Gastroesophageal sphincter (tissue), 4 donors: Measurements from ENCODE around the gene JARID2. TPM values are rescaled to one million over a fixed set of nuclear protein-coding genes. Genes with fewer than 3 reads are reported as not detected.

ENCODE experiments used
- ATAC-seq: fragments of 150-250 bp; one replicate; pipeline ENCODE4 v1.9.1; 2016; ENCODE audit warnings: mild to moderate bottlenecking, moderate library complexity
- H3K27ac ChIP-seq, 4 donors: fragments of 200-600 bp; sonication (generic) in 3 of 4; 1 replicate in 3 of 4; 2 replicates in 1 of 4; pipeline ENCODE4 v1.5.1; 2016 to 2019
- H3K27me3 ChIP-seq: fragments of 200-600 bp; sonication (generic); one replicate; pipeline ENCODE4 v1.5.1; 2019
- H3K36me3 ChIP-seq, 2 donors: fragments of 200-600 bp; sonication (generic); one replicate each; pipeline ENCODE4 v1.5.1; 2019; ENCODE audit warnings: control low read depth in 1 of 2
- H3K4me1 ChIP-seq, 3 donors: fragments of 200-600 bp; sonication (generic); 1 replicate in 2 of 3; 2 replicates in 1 of 3; pipeline ENCODE4 v1.5.1; 2016 to 2019; ENCODE audit warnings: control low read depth in 2 of 3
- H3K4me3 ChIP-seq, 2 donors: fragments of 200-600 bp; sonication (generic); one replicate each; pipeline ENCODE4 v1.5.1; 2019; ENCODE audit warnings: mild to moderate bottlenecking in 1 of 2, moderate library complexity in 1 of 2
- H3K9me3 ChIP-seq, 3 donors: fragments of 200-600 bp; sonication (generic); one replicate each; pipeline ENCODE4 v1.5.1; 2017 to 2019; ENCODE audit warnings: control low read depth in 2 of 3
- CTCF ChIP-seq, 4 experiments: fragments of 200-600 bp in 2 of 4; fragments of 450-650 bp in 2 of 4; sonication (generic) in 1 of 4; IDR thresholded peaks; one replicate each; pipeline ENCODE4 v1.5.1; 2017 to 2019; ENCODE audit warnings: antibody characterized with exemption in 4 of 4, mild to moderate bottlenecking in 2 of 4, moderate library complexity in 2 of 4
- EP300 ChIP-seq: sonication (generic); formaldehyde crosslinking; IDR thresholded peaks from one replicate; pipeline ENCODE4 v1.6.1; 2017; ENCODE audit warnings: antibody characterized with exemption, mild to moderate bottlenecking
- POLR2A ChIP-seq, 2 donors: fragments of 450-650 bp; IDR thresholded peaks; one replicate each; pipeline ENCODE4 v1.6.1; 2017; ENCODE audit warnings: antibody characterized with exemption in 2 of 2, mild to moderate bottlenecking in 2 of 2, moderate library complexity in 1 of 2
- POLR2AphosphoS5 ChIP-seq: sonication (generic); formaldehyde crosslinking; IDR thresholded peaks from one replicate; pipeline ENCODE4 v1.6.1; 2017; ENCODE audit warnings: antibody characterized with exemption
- WGBS, 2 donors: methylation state at CpG; one replicate each; pipeline ENCODE4 v1.1.5; 2018; ENCODE audit warnings: low coverage in 1 of 2; 5-methylcytosine and 5-hydroxymethylcytosine counted together
- total RNA-seq, 4 donors: library from RNA; depleted of rRNA; stranded (reverse); fragments of >200 nt; gene quantifications; one replicate each; pipeline ENCODE4 v1.1.0, GENCODE V29; 2016

The JARID2 gene
- total RNA-seq, 4 donors from 2014 or later: 6.8 to 12.3 (median 8.5) TPM

- WGBS, 2 donors: 2 to 4% methylated on average over 8 to 14 of the region's 14 CpGs
- no peaks in the 10 kb centered on the region for H3K27me3 ChIP-seq
- H3K4me1 ChIP-seq: peaks cover 13 to 81% (median 24%) of the 10 kb centered on the region in 3 donors
- H3K27ac ChIP-seq: peak overlapping the region; percentile 6 to 74 (median 60)
- peak overlapping the region; percentile 33 to 46 for H3K4me3 ChIP-seq
- TF ChIP-seq POLR2AphosphoS5 (no peak), CTCF (IDR thresholded peaks at IDR 0.05) (no peak), EP300 (no peak), POLR2A (IDR thresholded peaks at IDR 0.05) (no peak)
- peak; percentile 66 for ATAC-seq
- H3K36me3 ChIP-seq: no peaks in the 10 kb centered on the region
- H3K9me3 ChIP-seq: no peaks in the 10 kb centered on the region
Observed at GRCh38 chr6:15400572-15401004, 154.7 kb downstream of the JARID2 start.

DNA sequence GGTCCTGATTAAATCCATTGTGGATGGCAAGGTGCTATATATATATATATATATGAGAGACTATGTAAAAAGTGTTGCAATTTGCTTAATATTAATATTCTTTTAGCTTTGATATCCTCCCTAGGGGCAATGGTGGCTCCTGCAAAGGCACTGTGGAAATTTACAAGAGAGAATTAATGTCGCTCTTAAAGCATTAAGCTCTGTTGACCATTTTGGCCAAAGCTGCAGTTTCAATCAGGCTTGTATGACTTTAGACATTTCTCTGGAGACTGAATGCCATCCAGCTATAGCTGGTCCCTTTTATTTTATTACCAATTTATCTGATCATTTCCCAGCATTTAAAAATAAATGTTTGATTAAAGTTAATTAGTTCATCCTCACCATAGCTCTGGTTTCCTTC is 155.3 kb downstream of the JARID2 start:
- Histone ChIP-seq H3K27me3 (no peaks in the 10 kb centered on the region), H3K9me3 (no peaks in the 10 kb centered on the region), H3K4me1 (peaks cover 13 to 81% (median 24%) of the 10 kb centered on the region in 3 donors), H3K36me3 (no peaks in the 10 kb centered on the region), H3K27ac (peak overlapping the region in 2 of 4 donors; percentile 65 to 74), H3K4me3 (peak overlapping the region in 1 of 2 donors; percentile 46)
- ATAC-seq: no peak
- 63 to 91% methylated on average over 1 of the region's 1 CpG for WGBS, 2 donors
- TF ChIP-seq POLR2A (IDR thresholded peaks at IDR 0.05): no peak
- TF ChIP-seq POLR2AphosphoS5: no peak
- TF ChIP-seq EP300: no peak
- TF ChIP-seq CTCF (IDR thresholded peaks at IDR 0.05): no peak

GRCh38 chr6:15401769-15402250 is 155.9 kb downstream of the JARID2 start:
- Histone ChIP-seq H3K9me3 (no peaks in the 10 kb centered on the region), H3K36me3 (no peaks in the 10 kb centered on the region), H3K4me1 (peaks cover 13 to 78% (median 24%) of the 10 kb centered on the region in 3 donors), H3K4me3 (no peak overlapping the region), H3K27ac (peak overlapping the region; percentile 45 to 74 (median 58)), H3K27me3 (no peaks in the 10 kb centered on the region)
- WGBS, 2 donors: 60 to 80% methylated on average over 1 to 2 of the region's 2 CpGs
- TF ChIP-seq POLR2AphosphoS5: no peak
- no peak for ATAC-seq

GRCh38 chr6:15402406-15403045 is 156.7 kb downstream of the JARID2 start:
- no peak for ATAC-seq
- H3K27ac ChIP-seq: peak overlapping the region; percentile 45 to 74 (median 58)
- H3K4me1 ChIP-seq: peaks cover 13 to 71% (median 24%) of the 10 kb centered on the region in 3 donors
- 84 to 92% methylated on average over 8 to 9 of the region's 9 CpGs for WGBS, 2 donors
- no peak overlapping the region for H3K4me3 ChIP-seq
- no peaks in the 10 kb centered on the region for H3K27me3 ChIP-seq
- H3K9me3 ChIP-seq: no peaks in the 10 kb centered on the region
- no peaks in the 10 kb centered on the region for H3K36me3 ChIP-seq
- TF ChIP-seq POLR2AphosphoS5: no peak
- no peak for TF ChIP-seq POLR2A (IDR thresholded peaks at IDR 0.05)
- TF ChIP-seq EP300: no peak
- no peak for TF ChIP-seq CTCF (IDR thresholded peaks at IDR 0.05)

DNA sequence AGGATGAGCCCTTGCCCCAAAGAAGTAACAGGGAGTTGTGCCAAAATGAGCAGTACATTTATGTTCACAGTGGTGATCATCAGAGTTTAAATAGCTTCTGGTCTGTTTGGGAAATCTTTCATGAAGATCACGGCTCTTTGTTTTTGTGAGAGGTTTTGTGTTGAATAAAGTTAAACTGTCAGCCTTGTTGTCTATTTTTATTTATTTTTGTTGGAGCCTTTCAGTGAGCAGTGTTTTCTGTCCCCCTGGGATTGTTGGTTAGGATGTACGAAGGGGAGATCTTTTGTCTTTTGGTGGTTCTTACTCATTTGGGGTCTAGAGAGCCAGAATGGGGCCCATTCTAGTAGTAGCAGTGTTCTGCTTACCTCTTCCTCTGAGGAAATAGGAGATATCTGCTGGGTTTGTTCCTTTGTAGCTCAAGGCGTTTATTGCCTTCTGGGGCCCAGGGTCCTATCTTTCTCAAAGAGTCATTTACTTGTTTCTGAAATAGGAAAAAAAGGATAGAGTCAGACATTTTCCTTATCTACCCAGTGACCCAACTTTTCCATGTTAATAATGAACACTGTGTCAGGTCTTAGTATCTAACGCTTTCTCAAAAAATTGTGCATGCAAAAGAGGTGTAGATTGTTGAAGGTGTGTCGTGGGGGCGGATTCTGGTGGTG is 157.4 kb downstream of the JARID2 start:
- no peak for ATAC-seq
- H3K27me3 ChIP-seq: no peaks in the 10 kb centered on the region
- no peaks in the 10 kb centered on the region for H3K9me3 ChIP-seq
- H3K27ac ChIP-seq: peak overlapping the region in 3 of 4 donors; percentile 52 to 74 (median 65)
- H3K4me3 ChIP-seq: no peak overlapping the region
- peaks cover 13 to 71% (median 24%) of the 10 kb centered on the region in 3 donors for H3K4me1 ChIP-seq
- no peaks in the 10 kb centered on the region for H3K36me3 ChIP-seq
- no peak for TF ChIP-seq POLR2AphosphoS5
- TF ChIP-seq POLR2A (IDR thresholded peaks at IDR 0.05): no peak
- TF ChIP-seq EP300: no peak
- TF ChIP-seq CTCF (IDR thresholded peaks at IDR 0.05): no peak
- 79 to 88% methylated on average over 5 to 6 of the region's 6 CpGs for WGBS, 2 donors
